ENCODE data around the gene SLC2A9. TPM values are rescaled to one million over a fixed set of nuclear protein-coding genes. Genes with fewer than 3 reads are reported as not detected.

SLC2A9 gene
- total and polyA plus RNA-seq, 2 donors (not counting 3 experiments of a cell fraction or from before 2014, with no cell fraction given) = 1.6 to 1.8 TPM

DNA sequence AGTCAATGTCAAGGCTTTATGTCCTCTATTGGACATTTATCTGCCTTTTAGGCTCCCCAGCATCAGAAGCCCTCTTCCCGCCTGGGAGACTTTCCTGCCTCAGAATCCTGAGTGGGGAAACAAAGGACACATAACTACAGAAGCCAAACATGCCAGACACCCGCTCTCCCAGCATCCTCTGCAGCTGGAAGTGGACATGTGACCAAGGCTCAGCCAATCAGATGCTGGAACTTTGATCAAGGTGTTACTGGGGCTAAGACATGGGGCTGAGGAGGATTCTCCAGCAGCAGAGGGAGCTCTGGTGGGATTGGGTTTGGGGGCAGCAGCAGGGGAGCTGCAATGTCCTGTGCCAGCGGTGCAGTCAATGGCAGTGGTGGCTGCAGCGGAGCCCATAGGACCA lies 19.5 kb downstream of the SLC2A9 start:
- Histone ChIP-seq H3K9me3 (replicated peaks; ENCODE audit: control insufficient read depth, insufficient read depth, low read length) (no peaks in the 10 kb centered on the region), H3K27me3 (ENCODE audit: control insufficient read depth in 2 of 2, insufficient read depth in 2 of 2, low read length in 2 of 2) (no peaks in the 10 kb centered on the region), H3K9ac (replicated peaks; ENCODE audit: extremely low read depth, insufficient read depth, low read length) (no peak overlapping the region), H3K27ac (ENCODE audit: insufficient read depth, low read depth, low read length) (no peak overlapping the region), H3K4me2 (ENCODE audit: insufficient read depth, low read length) (no peak overlapping the region), H3K79me2 (ENCODE audit: control insufficient read depth, insufficient read depth, low read length) (no peaks in the 10 kb centered on the region), H3K4me1 (ENCODE audit: control insufficient read depth, extremely low read depth, insufficient read depth, low read length) (peaks cover 13% of the 10 kb centered on the region), H4K20me1 (replicated peaks; ENCODE audit: control insufficient read depth, extremely low read depth, insufficient read depth, low read length) (no peaks in the 10 kb centered on the region), H2AFZ (ENCODE audit: low read depth, low read length) (no peak overlapping the region), H3K36me3 (ENCODE audit: control insufficient read depth in 2 of 2, extremely low read depth in 1 of 2, insufficient read depth in 2 of 2, low read length in 2 of 2) (no peaks in the 10 kb centered on the region), H3K4me3 (replicated peaks in 1 of 3; ENCODE audit: insufficient read depth in 1 of 3, low read depth in 1 of 3, low read length in 3 of 3) (no peak overlapping the region), H3K9me1 (replicated peaks; ENCODE audit: control insufficient read depth, extremely low read depth, insufficient read depth, low read length) (no peaks in the 10 kb centered on the region)
- TF ChIP-seq POLR2AphosphoS5 (IDR thresholded peaks at IDR 0.05; ENCODE audit: insufficient read depth, low read depth, low read length) = no peak
- TF ChIP-seq, protein P1, sequence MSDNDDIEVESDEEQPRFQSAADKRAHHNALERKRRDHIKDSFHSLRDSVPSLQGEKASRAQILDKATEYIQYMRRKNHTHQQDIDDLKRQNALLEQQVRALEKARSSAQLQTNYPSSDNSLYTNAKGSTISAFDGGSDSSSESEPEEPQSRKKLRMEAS (IDR thresholded peaks at IDR 0.05; ENCODE audit: insufficient read depth, insufficient read length) = no peak
- intact Hi-C loops (cut with micrococcal nuclease) = no loop called here
- FAIRE-seq (no peak), DNase-seq (ENCODE audit: low read depth, low spot score) (no peak)
- no TSS peak for BruUV-seq (replicated peaks)
- POLR2A ChIA-PET = no interaction called here
- dilution Hi-C loops (cut with MboI; ENCODE audit: extremely low pct_ligation_motif_present, low sequenced_read_pairs) = no loop called here
- CTCF ChIA-PET = no interaction called here

DNA sequence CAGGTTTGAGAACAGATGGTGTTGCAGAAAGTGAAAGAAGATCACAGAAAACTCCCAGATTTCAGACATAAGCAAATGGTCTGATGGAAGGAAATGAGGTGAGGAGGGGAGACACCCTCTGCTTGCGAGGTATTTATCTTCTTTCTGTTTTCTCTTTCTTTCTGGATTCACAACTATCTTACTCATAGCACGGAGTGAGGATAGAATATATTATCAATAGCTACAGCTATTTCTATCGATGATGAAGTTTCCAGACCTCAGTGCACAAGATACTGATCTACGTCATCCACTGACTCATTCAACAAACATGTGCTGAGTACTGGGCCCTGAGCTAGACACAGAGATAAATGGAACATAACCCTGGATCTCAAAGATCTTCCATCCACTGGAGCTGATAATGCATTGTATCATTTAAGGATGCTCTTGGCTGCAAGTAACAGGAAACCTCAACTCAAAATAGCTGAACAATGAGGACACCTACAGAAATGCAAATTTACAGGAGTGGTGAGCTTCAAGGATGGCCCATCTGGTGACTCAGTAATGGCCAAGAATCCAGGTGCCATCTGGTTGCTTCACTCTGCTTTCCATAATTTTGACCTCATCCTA lies 21.2 kb downstream of the SLC2A9 start:
- no peaks in the 10 kb centered on the region for H4K20me1 ChIP-seq (replicated peaks; ENCODE audit: control insufficient read depth, extremely low read depth, insufficient read depth, low read length)
- H3K4me1 ChIP-seq (ENCODE audit: control insufficient read depth, extremely low read depth, insufficient read depth, low read length) = no peaks in the 10 kb centered on the region
- no peak overlapping the region for H2AFZ ChIP-seq (ENCODE audit: low read depth, low read length)
- FAIRE-seq (no peak), DNase-seq (ENCODE audit: low read depth, low spot score) (no peak)
- no peaks in the 10 kb centered on the region for H3K27me3 ChIP-seq (ENCODE audit: control insufficient read depth in 2 of 2, insufficient read depth in 2 of 2, low read length in 2 of 2)
- H3K9me1 ChIP-seq (replicated peaks; ENCODE audit: control insufficient read depth, extremely low read depth, insufficient read depth, low read length) = no peaks in the 10 kb centered on the region
- H3K9me3 ChIP-seq (replicated peaks; ENCODE audit: control insufficient read depth, insufficient read depth, low read length) = no peaks in the 10 kb centered on the region
- POLR2A ChIA-PET = no interaction called here
- no peak overlapping the region for H3K4me3 ChIP-seq (replicated peaks in 1 of 3; ENCODE audit: insufficient read depth in 1 of 3, low read depth in 1 of 3, low read length in 3 of 3)
- intact Hi-C loops (cut with micrococcal nuclease) = no loop called here
- H3K4me2 ChIP-seq (ENCODE audit: insufficient read depth, low read length) = no peak overlapping the region
- H3K9ac ChIP-seq (replicated peaks; ENCODE audit: extremely low read depth, insufficient read depth, low read length) = no peak overlapping the region
- H3K79me2 ChIP-seq (ENCODE audit: control insufficient read depth, insufficient read depth, low read length) = no peaks in the 10 kb centered on the region
- CTCF ChIA-PET = interaction anchor here (1.2 kb wide), 1 partner anchor 15 kb away, joined by 8 read pairs; no protein-coding TSS in a partner anchor
- no peak overlapping the region for H3K27ac ChIP-seq (ENCODE audit: insufficient read depth, low read depth, low read length)
- H3K36me3 ChIP-seq (ENCODE audit: control insufficient read depth in 2 of 2, extremely low read depth in 1 of 2, insufficient read depth in 2 of 2, low read length in 2 of 2) = no peaks in the 10 kb centered on the region
- no peak for TF ChIP-seq POLR2A (IDR thresholded peaks at IDR 0.05; ENCODE audit: low read depth, low read length)
- TF ChIP-seq, protein P1 (IDR thresholded peaks at IDR 0.05; ENCODE audit: insufficient read depth, insufficient read length) = no peak
- TF ChIP-seq, protein P2, sequence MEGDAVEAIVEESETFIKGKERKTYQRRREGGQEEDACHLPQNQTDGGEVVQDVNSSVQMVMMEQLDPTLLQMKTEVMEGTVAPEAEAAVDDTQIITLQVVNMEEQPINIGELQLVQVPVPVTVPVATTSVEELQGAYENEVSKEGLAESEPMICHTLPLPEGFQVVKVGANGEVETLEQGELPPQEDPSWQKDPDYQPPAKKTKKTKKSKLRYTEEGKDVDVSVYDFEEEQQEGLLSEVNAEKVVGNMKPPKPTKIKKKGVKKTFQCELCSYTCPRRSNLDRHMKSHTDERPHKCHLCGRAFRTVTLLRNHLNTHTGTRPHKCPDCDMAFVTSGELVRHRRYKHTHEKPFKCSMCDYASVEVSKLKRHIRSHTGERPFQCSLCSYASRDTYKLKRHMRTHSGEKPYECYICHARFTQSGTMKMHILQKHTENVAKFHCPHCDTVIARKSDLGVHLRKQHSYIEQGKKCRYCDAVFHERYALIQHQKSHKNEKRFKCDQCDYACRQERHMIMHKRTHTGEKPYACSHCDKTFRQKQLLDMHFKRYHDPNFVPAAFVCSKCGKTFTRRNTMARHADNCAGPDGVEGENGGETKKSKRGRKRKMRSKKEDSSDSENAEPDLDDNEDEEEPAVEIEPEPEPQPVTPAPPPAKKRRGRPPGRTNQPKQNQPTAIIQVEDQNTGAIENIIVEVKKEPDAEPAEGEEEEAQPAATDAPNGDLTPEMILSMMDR (IDR thresholded peaks at IDR 0.05; ENCODE audit: extremely low read depth in 1 of 2, insufficient read depth in 1 of 2, low read depth in 1 of 2, low read length in 2 of 2) = no peak
- no peak for TF ChIP-seq JUN (IDR thresholded peaks at IDR 0.05; ENCODE audit: borderline replicate concordance, insufficient read depth, insufficient read length, low read depth)
- TF ChIP-seq EZH2 (IDR thresholded peaks at IDR 0.05; ENCODE audit: borderline replicate concordance, low read depth, low read length, severe bottlenecking) = no peak
- no TSS peak for BruUV-seq (replicated peaks)
- dilution Hi-C loops (cut with MboI; ENCODE audit: extremely low pct_ligation_motif_present, low sequenced_read_pairs) = no loop called here
